Myocyte (in vitro differentiated cells): Measurements from ENCODE around the gene CNTROB. TPM values are rescaled to one million over a fixed set of nuclear protein-coding genes. Genes with fewer than 3 reads are reported as not detected.
"Not testable (repeated sequence)": the region's sequence is repeated elsewhere in the genome, so short reads cannot be mapped to it uniquely, and the experiment has no call there.

Experiments
- DNase-seq: peaks from one replicate; pipeline ENCODE4 v3.0.0-alpha.2; 2012; ENCODE audit warnings: low read depth
- total RNA-seq: library from RNA; depleted of rRNA; stranded (reverse); fragments of >200 nt; gene quantifications from 2 replicates; pipeline ENCODE4 v1.2.3, GENCODE V29; 2014

Gene CNTROB
- total RNA-seq, 1 donor from 2014 or later = 14.1 TPM

DNA sequence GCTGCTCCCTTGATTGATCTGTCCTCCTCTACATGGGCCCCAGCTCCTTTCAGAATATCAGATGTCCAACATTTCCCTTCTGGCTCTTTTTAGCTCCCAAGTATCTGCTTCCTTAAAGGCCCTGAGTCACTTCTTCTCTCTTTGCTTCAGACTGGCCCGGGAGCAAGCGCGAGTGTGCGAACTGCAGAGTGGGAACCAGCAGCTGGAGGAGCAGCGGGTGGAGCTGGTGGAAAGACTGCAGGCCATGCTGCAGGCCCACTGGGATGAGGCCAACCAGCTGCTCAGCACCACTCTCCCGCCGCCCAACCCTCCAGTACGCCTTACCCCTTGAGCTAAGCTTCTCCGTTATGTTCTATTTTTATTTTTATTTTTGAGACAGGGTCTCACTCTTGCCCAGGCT lies 12.3 kb downstream of the CNTROB start:
- DNase-seq = no peak

DNA sequence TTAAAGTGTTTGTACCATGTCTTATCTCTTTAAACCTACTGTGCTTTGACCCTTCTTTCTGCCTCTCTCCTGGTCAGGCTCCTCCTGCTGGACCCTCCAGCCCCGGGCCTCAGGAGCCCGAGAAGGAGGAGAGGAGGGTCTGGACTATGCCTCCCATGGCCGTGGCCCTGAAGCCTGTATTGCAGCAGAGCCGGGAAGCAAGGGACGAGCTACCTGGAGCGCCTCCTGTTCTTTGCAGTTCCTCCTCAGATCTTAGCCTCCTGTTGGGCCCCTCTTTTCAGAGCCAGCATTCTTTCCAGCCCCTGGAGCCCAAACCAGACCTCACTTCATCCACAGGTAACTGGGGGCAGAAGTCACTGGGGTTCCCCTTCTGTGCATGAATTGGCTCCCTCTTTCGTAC lies 13.6 kb downstream of the CNTROB start:
- DNase-seq = no peak

GRCh38 chr17:7946441-7946840 lies 14.4 kb downstream of the CNTROB start:
- no peak for DNase-seq

- no peak for DNase-seq
Observed at GRCh38 chr17:7947651-7948050, 15.6 kb downstream of the CNTROB start.

DNA sequence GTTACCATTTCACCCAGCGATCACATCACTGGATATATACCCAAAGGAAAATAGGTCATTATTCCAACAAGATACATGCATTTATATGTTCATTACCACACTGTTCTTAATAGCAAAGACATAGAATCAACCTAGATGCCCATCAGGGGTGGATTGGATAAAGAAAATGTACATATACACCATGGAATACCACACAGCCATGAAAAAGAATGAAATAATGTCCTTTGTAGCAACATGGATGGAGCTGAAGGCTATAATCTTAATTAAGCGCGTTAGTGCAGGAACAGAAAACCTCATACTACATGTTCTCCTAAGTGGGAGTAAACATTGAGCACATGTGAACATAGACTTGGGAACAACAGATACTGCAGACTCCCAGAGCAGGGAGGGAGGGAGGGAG lies 18.6 kb downstream of the CNTROB start:
- DNase-seq = no peak

GRCh38 chr17:7951143-7951792 lies 19.3 kb downstream of the CNTROB start:
- no peak for DNase-seq

- not testable (repeated sequence) for DNase-seq
Observed at GRCh38 chr17:7953266-7953665, 21.3 kb downstream of the CNTROB start.

DNA sequence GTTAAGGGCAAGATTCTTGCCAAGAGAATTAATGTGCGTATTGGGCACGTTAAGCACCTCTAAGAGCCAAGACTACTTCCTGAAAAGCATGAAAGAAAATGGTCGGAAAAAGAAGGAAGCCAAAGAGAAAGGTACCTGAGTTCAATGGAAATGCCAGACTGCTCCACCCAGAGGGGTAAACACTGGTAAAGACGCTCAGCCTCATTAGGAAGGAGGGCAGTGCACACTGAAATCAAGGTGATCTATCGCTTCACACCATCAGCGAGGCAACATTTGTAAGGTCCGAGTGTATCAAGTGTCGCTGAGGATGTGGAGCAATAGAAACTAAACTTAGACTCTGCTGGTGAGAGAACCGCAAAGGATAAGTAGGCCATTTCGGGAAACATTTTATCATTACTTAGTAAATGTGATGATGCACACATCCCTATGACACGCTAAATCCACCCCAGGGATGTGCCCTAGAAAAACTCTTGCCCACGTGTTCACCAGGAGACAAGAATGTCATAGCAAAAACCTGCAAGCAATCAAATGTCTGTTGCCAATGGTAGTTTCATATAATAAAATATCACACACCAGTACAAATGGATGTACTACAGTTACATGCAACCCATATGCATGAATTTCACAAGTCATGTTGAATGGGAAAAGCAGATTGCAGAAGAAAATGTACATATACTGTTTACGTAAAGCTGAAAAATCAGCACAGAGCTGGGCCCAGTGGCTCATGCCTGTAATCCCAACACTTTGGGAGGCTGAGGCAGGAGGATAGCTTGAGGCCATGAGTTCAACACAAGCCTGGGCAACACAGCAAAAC lies 23.6 kb downstream of the CNTROB start:
- DNase-seq = no peak

DNA sequence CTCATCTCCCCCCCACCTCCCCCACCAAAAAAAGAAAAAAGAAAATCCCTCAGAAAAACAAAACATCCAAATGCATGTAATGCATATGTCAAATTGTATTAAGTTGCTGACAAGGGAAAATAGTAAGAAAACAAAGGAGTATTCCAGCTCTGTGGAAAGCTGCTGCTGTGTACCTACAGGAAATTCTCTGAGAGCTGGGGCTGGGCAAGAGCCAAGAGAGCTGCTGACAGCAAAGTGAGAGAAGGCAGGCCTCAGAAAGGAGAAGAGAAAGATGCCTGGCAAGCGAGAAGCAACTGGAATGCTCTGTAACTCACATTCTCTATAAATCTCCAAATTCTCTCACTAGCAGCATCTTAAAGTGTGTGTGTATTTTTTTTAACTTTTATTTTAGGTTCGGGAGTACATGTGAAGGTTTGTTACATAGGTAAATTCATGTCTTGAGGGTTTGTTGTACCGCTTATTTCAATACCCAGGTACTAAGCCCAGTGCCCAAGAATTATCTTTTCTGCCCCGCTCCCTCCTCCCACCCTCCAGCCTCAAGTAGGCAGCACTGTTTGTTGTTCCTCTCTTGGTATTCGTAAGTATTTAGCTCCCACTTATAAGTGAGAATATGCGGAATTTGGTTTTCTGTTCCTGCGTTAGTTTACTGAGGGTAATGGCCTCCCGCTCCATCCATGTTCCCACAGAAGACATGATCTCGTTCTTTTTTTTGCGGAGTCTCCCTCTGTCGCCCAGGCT lies 24.4 kb downstream of the CNTROB start:
- no peak for DNase-seq

GRCh38 chr17:7959503-7960253 lies 27.7 kb downstream of the CNTROB start:
- no peak for DNase-seq

- DNase-seq = no peak
Observed at GRCh38 chr17:7961421-7961820, 29.4 kb downstream of the CNTROB start.

DNA sequence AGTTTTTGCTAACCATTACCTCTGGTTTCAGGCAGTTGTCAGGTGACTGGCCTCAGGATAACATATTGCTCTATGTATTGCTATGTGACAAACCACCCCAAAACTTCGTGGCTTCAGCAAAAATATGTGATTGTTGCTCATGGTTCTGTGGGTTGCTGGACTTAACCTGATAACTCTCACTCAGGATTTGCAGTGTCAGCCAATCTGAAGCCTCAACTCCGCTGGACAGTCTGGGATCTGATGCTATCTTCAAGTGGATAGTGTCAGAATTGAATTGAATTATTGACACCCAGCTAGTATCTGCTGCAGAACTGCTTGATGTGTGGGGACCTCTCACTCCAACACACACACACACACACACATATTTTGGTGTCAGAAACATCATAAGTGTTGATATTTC lies 35.7 kb downstream of the CNTROB start:
- DNase-seq = no peak

DNA sequence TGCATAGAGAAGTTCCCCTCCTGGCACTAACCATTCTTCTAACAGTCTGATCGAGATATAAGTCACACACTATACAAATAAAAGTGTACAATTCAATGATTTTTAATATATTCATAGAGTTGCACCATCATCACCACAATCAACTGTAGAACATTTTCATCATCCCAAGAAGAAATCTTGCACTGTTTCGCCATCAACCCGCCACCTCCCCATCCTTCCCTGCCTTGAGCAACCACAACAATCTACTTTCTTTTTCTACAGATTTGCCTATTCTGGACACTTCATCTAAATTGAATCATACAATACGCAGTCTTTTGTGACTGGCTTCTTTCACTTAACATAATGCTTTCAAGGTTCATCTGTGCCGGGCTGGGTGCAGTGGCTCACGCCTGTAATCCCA lies 37.4 kb downstream of the CNTROB start:
- no peak for DNase-seq

GRCh38 chr17:7971651-7972050 lies 39.6 kb downstream of the CNTROB start:
- DNase-seq = no peak

- DNase-seq = peak; percentile 56
Observed at GRCh38 chr17:7972131-7972785, 40.3 kb downstream of the CNTROB start.

DNA sequence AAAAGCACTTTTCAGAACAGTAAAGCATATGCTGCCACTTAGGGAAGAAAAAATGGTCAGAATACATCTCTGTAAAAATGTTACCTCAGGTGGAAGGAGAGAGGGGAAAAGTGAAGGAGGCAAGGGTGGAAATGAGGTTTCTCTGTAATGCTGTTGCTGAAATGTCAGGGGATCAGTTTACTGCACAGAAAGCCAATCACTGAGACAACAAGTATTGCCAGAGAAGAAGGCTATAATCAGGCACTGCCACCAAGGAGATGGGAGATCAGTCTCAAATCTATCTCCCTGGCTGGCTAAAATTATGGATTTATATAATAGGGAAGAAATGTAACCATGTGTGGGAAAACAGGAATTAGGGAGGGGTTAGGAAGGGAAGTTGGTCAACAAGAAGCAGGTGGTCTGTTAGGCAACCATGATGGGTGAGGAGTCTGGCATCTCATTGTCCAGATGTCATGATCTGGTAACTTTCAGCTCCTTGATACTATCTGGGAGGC lies 42.7 kb downstream of the CNTROB start:
- no peak for DNase-seq

DNA sequence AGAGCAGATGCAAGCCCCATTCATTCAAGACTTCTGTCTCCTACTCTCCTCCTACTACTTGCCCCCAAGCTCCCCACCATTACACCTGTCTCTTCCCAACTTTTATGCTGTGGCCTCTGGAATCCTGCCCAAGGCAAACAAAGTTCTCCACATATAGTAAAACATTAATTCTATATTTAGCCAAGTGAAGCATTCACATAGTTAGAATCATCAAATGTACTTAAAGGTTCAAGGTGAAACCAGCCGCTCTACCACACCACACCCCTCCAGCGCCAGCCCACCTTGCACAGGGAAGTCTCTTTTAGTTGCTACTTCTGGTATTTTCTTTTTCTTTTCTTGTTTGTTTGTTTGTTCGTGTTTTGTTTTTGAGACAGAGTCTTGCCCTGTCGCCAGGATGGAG lies 45.0 kb downstream of the CNTROB start:
- peak; percentile 45 for DNase-seq

- DNase-seq = no peak
Observed at GRCh38 chr17:7977805-7978204, 45.8 kb downstream of the CNTROB start.

DNA sequence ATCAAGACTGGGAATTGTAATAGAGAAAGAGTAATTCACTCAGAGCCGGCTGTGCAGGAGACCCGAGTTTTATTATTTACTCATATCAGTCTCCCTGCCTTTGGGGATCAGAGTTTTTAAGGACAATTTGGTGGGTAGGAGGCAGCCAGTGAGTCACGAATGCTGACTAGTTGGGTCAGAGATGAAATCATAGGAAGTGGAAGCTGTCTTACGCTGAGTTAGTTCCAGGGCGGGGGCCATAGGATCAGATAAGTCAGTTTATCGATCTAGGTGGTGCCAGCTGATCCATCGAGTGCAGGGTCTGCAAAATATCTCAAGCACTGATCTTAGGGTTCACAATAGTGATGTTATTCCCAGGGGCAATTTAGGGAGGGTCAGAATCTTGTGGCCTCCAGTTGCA lies 50.2 kb downstream of the CNTROB start:
- DNase-seq = peak; percentile 32

- peak; percentile 28 for DNase-seq
Observed at GRCh38 chr17:7982666-7983065, 50.7 kb downstream of the CNTROB start.

- DNase-seq = no peak
Observed at GRCh38 chr17:7984904-7985303, 52.9 kb downstream of the CNTROB start.
